Vagina (tissue), 2 donors: ENCODE data around the gene IL36G. TPM values are rescaled to one million over a fixed set of nuclear protein-coding genes. Genes with fewer than 3 reads are reported as not detected.
A peak's percentile ranks its signal among the peaks of the same experiment; 100 is the strongest.

Experiments
- DNase-seq, 2 donors: peaks; one replicate each; pipeline ENCODE4 v3.0.0-alpha.2; 2017; ENCODE audit errors: extremely low spot score in 2 of 2
- H3K27ac ChIP-seq: fragments of 200-600 bp; sonication (generic); one replicate; pipeline ENCODE4 v1.5.1; 2019
- H3K27me3 ChIP-seq: fragments of 200-600 bp; sonication (generic); one replicate; pipeline ENCODE4 v1.5.1; 2019
- H3K36me3 ChIP-seq, 2 donors: fragments of 200-600 bp; sonication (generic); one replicate each; pipeline ENCODE4 v1.5.1; 2017 to 2019
- H3K4me1 ChIP-seq: fragments of 200-600 bp; sonication (generic); one replicate; pipeline ENCODE4 v1.5.1; 2019
- H3K4me3 ChIP-seq, 2 donors: fragments of 200-600 bp; sonication (generic); 1 replicate in 1 of 2; 2 replicates in 1 of 2; pipeline ENCODE4 v1.5.1; 2016 to 2019
- H3K9me3 ChIP-seq: fragments of 200-600 bp; sonication (generic); one replicate; pipeline ENCODE4 v1.5.1; 2019
- POLR2A ChIP-seq, 2 donors: fragments of 450-650 bp; IDR thresholded peaks; one replicate each; pipeline ENCODE4 v1.6.1; 2017; ENCODE audit warnings: antibody characterized with exemption in 2 of 2, mild to moderate bottlenecking in 2 of 2, moderate library complexity in 2 of 2
- POLR2AphosphoS5 ChIP-seq, 2 donors: sonication (generic); formaldehyde crosslinking; IDR thresholded peaks; one replicate each; pipeline ENCODE4 v1.9.0; 2017; ENCODE audit warnings: antibody characterized with exemption in 2 of 2, mild to moderate bottlenecking in 2 of 2, low read depth in 1 of 2; ENCODE audit not compliant: insufficient read depth in 1 of 2
- intact Hi-C: fragments of 100-400 bp; cut with DNase I; formaldehyde crosslinking; loops from one replicate; pipeline ENCODE4 v1.15.1; 2023
- total RNA-seq: library from RNA; depleted of rRNA; stranded (reverse); fragments of >200 nt; gene quantifications from one replicate; pipeline ENCODE4 v1.2.3, GENCODE V29; 2016
- TF ChIP-seq, protein P1 (sequence below), 3 experiments: fragments of 450-650 bp in 2 of 3; fragments of 200-600 bp in 1 of 3; sonication (generic) in 1 of 3; IDR thresholded peaks; one replicate each; pipeline ENCODE4 v1.5.1; 2017 to 2019; ENCODE audit warnings: antibody characterized with exemption in 3 of 3, mild to moderate bottlenecking in 2 of 3, moderate library complexity in 2 of 3

IL36G gene
- total RNA-seq, 1 donor from 2014 or later = not detected

- Histone ChIP-seq H3K4me3 (no peak overlapping the region), H3K36me3 (no peaks in the 10 kb centered on the region), H3K4me1 (no peaks in the 10 kb centered on the region), H3K27me3 (no peaks in the 10 kb centered on the region), H3K27ac (no peak overlapping the region), H3K9me3 (no peaks in the 10 kb centered on the region)
- DNase-seq = peak in 1 of 2 donors; percentile 22
- intact Hi-C loops = no loop called here
- TF ChIP-seq POLR2A (IDR thresholded peaks at IDR 0.05) (no peak), POLR2AphosphoS5 (IDR thresholded peaks at IDR 0.05; ENCODE audit: insufficient read depth in 1 of 2, low read depth in 1 of 2) (no peak)
- TF ChIP-seq, protein P1, sequence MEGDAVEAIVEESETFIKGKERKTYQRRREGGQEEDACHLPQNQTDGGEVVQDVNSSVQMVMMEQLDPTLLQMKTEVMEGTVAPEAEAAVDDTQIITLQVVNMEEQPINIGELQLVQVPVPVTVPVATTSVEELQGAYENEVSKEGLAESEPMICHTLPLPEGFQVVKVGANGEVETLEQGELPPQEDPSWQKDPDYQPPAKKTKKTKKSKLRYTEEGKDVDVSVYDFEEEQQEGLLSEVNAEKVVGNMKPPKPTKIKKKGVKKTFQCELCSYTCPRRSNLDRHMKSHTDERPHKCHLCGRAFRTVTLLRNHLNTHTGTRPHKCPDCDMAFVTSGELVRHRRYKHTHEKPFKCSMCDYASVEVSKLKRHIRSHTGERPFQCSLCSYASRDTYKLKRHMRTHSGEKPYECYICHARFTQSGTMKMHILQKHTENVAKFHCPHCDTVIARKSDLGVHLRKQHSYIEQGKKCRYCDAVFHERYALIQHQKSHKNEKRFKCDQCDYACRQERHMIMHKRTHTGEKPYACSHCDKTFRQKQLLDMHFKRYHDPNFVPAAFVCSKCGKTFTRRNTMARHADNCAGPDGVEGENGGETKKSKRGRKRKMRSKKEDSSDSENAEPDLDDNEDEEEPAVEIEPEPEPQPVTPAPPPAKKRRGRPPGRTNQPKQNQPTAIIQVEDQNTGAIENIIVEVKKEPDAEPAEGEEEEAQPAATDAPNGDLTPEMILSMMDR (IDR thresholded peaks at IDR 0.05) = no peak
Measured at GRCh38 chr2:112994648-112995047, 16.8 kb downstream of the IL36G start.

- intact Hi-C loops = no loop called here
Measured at GRCh38 chr2:112995346-112995920, 17.6 kb downstream of the IL36G start.

GRCh38 chr2:112996635-112997034 lies 18.8 kb downstream of the IL36G start:
- H3K9me3 ChIP-seq = no peaks in the 10 kb centered on the region
- H3K4me3 ChIP-seq = no peak overlapping the region
- peak in 1 of 2 donors; percentile 75 for DNase-seq
- no peak overlapping the region for H3K27ac ChIP-seq
- no peaks in the 10 kb centered on the region for H3K27me3 ChIP-seq
- TF ChIP-seq POLR2A (IDR thresholded peaks at IDR 0.05) (no peak), POLR2AphosphoS5 (IDR thresholded peaks at IDR 0.05; ENCODE audit: insufficient read depth in 1 of 2, low read depth in 1 of 2) (no peak)
- TF ChIP-seq, protein P1 (IDR thresholded peaks at IDR 0.05) = no peak
- intact Hi-C loops = no loop called here
- no peaks in the 10 kb centered on the region for H3K36me3 ChIP-seq
- H3K4me1 ChIP-seq = no peaks in the 10 kb centered on the region

More at GRCh38 chr2:112995346-112995920, 17.6 kb downstream of the IL36G start:
- no peaks in the 10 kb centered on the region for H3K36me3 ChIP-seq
- H3K4me3 ChIP-seq = no peak overlapping the region
- no peak overlapping the region for H3K27ac ChIP-seq
- peak in 1 of 2 donors; percentile 29 for DNase-seq
- H3K4me1 ChIP-seq = no peaks in the 10 kb centered on the region
- H3K9me3 ChIP-seq = no peaks in the 10 kb centered on the region
- H3K27me3 ChIP-seq = no peaks in the 10 kb centered on the region
- TF ChIP-seq POLR2AphosphoS5 (IDR thresholded peaks at IDR 0.05; ENCODE audit: insufficient read depth in 1 of 2, low read depth in 1 of 2) (no peak), POLR2A (IDR thresholded peaks at IDR 0.05) (no peak)
- TF ChIP-seq, protein P1 (IDR thresholded peaks at IDR 0.05) = no peak

GRCh38 chr2:112997151-112997550 lies 19.3 kb downstream of the IL36G start:
- DNase-seq = no peak
- Histone ChIP-seq H3K27me3 (no peaks in the 10 kb centered on the region), H3K4me1 (no peaks in the 10 kb centered on the region), H3K27ac (no peak overlapping the region), H3K4me3 (no peak overlapping the region), H3K36me3 (no peaks in the 10 kb centered on the region), H3K9me3 (no peaks in the 10 kb centered on the region)
- TF ChIP-seq, protein P1 (IDR thresholded peaks at IDR 0.05) = no peak
- TF ChIP-seq POLR2AphosphoS5 (IDR thresholded peaks at IDR 0.05; ENCODE audit: insufficient read depth in 1 of 2, low read depth in 1 of 2) (no peak), POLR2A (IDR thresholded peaks at IDR 0.05) (no peak)
- intact Hi-C loops = no loop called here

GRCh38 chr2:113000436-113000835 lies 22.6 kb downstream of the IL36G start:
- no peaks in the 10 kb centered on the region for H3K9me3 ChIP-seq

More at GRCh38 chr2:113000436-113000835, 22.6 kb downstream of the IL36G start:
- intact Hi-C loops = no loop called here
- no peak overlapping the region for H3K4me3 ChIP-seq
- DNase-seq = no peak
- H3K4me1 ChIP-seq = no peaks in the 10 kb centered on the region
- no peak overlapping the region for H3K27ac ChIP-seq
- no peaks in the 10 kb centered on the region for H3K36me3 ChIP-seq
- no peaks in the 10 kb centered on the region for H3K27me3 ChIP-seq
- TF ChIP-seq, protein P1 (IDR thresholded peaks at IDR 0.05) = no peak
- TF ChIP-seq POLR2AphosphoS5 (IDR thresholded peaks at IDR 0.05; ENCODE audit: insufficient read depth in 1 of 2, low read depth in 1 of 2) (no peak), POLR2A (IDR thresholded peaks at IDR 0.05) (no peak)
